GM12874 (cell line): ENCODE measurements around the gene PCBP3.

Experiments
- TF ChIP-seq, protein P1 (sequence below): IDR thresholded peaks from 2 replicates; pipeline ENCODE4 v1.5.1; 2011; ENCODE audit warnings: low read depth, mild to moderate bottlenecking, control low read depth, low read length, moderate library complexity; ENCODE audit not compliant: insufficient read depth

Gene PCBP3

DNA sequence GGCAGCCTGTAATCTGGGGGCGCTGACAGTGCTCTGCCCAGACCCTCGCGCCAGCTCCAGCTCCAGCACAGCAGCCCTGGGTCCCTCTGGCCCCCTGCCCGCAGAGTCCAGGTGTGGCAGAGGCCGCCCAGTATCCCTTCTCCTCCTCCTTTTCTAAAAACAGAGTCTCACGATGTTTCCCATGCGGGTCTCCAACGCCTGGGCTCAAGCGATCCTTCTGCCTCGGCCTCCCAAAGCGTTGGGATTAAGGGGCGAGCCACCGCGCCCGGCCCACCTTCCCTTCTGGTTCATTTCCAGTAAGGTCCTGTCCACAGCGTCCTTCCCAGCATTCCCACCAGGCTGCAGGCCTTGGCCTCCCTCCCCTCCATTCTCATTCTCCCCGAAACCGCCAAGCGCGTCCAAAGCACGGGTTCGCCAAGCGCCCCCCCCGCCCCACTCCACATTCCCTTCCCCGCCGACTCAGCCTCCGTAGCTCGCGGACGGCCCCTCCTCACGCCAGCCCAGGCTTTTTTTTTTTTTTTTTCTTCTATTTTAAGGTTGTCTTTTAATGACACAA, 2.0 kb upstream of the PCBP3 start:
- TF ChIP-seq, protein P1, sequence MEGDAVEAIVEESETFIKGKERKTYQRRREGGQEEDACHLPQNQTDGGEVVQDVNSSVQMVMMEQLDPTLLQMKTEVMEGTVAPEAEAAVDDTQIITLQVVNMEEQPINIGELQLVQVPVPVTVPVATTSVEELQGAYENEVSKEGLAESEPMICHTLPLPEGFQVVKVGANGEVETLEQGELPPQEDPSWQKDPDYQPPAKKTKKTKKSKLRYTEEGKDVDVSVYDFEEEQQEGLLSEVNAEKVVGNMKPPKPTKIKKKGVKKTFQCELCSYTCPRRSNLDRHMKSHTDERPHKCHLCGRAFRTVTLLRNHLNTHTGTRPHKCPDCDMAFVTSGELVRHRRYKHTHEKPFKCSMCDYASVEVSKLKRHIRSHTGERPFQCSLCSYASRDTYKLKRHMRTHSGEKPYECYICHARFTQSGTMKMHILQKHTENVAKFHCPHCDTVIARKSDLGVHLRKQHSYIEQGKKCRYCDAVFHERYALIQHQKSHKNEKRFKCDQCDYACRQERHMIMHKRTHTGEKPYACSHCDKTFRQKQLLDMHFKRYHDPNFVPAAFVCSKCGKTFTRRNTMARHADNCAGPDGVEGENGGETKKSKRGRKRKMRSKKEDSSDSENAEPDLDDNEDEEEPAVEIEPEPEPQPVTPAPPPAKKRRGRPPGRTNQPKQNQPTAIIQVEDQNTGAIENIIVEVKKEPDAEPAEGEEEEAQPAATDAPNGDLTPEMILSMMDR: no peak

DNA sequence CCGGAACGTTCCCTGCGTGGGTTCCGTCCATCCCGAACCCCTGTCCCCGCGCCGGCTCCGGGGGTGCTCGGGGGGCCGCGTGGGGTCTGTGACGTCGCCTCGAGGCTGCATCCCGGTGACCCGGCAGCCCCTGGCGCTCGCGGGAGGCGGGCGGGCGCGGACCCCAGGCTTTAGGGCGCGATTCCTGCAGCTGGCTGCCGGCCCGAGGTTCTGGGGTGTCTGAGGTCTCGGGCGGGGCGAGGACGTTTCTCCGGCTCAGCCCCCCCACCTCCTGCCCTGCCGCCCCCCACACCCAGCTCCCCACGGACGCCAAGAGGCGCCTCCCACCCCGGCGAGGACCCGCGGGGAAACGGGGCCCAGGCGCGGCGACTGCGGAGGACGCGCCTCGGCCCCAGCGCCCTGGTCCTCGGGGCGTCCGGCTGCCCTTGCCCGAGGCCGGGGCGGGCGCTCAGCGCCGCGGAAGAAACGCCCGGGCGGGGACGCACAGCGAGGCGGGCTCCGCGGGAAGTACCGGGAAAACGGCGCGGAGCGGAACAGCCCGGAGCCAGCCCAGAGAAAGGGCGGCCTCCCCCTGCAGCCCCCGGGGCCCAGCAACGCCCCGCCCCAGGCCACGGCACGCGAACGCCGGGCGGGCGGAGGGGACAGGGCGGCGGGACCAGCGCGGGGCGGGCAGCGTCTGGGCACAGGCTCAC, 1.3 kb upstream of the PCBP3 start:
- TF ChIP-seq, protein P1: no peak

DNA sequence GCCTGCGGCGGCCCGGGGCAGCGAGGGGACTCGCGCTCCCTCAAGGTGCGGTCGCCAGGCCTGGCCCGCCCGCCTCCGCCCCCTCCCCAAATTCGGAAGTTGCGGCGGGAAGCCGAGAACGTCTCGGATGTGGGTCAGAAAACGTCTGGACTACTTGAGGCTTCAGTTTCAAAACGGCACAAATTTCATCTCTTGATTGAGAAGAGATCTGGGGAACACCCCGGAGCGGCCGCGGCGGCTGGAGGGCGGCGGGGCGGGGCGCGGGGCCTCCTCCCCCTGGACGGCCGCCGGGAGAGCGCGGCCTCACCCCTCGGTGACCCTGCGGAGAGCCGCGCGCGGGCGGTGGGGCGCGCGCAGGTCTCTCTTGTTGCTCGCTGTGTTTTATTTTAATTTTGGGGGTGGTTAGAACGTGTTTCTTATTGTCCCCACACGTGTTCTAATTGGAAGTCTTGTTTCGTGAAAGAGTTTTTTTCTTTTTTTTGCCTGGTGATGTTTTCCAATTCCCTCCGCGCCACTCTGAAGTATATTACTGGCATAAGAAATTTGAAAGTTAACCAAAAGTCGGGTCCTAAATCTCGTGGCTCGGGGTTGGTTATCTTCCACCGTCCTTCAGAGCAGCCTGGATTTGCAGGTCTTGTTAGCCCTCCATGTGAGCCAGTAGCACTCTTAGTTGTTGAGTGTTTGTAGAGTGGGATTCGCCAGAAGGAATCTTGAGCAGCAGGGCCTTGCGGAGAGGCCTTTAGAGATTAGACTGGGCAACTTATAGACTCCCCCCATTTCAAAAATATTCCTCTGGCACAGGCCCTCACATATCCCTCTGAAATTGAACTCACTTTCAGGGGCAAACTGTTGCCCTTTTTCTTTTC, 749 bp downstream of the PCBP3 start:
- TF ChIP-seq, protein P1: no peak

DNA sequence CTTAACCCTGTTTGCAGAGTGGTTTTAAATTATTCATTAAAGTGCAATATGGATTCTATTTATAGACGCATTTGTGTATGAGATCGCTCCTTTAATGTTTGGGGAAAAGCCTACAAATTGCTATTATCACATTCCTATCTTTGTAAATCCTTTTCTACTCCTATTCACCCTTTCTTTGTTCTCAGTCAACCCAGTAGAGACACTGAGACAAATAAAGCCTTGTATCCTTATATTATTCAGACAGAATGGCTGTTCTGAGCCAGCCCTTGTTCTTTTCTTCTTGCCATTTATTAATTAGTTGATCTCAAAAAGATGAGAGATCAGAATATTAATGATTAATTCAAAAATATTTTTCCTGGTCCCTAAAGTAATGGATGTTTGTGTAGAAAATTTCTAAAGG, 8.4 kb downstream of the PCBP3 start:
- TF ChIP-seq, protein P1: no peak

DNA sequence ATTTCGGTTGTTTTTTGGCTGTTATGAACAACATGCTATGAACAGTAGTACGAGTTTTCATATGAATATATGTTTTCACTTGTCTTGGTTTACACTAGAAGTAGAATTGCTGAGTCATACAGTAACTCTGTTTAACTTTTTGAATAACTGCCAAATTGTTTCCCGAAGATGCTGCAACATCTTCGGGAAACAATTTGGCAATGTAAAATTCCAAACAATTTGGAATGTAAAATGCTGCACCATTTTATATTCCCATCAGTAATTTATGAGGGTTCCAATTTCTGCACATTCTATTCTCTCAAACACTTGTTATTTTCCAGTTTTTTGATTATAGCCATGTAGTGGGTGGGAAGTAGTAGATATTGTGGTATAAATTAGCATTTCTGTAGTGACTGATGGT, 11.6 kb downstream of the PCBP3 start:
- TF ChIP-seq, protein P1: no peak

DNA sequence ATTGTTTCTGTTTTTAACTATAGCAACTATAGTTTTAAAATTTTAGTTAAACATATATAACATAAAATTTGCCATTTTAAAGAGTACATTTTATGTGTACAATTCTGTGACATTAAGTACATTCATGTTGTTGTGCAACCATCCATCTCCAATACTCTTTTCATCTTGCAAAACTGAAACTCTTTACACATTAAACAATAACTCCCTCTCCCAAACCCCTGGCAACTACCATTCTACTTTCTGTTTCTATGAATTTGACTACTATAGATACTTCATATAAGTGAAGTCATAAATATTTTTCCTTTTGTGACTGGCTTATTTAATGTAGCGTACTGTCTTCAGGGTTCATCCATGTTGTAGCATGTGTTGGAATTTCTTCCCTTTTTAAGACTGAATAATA, 25.9 kb downstream of the PCBP3 start:
- TF ChIP-seq, protein P1: no peak

DNA sequence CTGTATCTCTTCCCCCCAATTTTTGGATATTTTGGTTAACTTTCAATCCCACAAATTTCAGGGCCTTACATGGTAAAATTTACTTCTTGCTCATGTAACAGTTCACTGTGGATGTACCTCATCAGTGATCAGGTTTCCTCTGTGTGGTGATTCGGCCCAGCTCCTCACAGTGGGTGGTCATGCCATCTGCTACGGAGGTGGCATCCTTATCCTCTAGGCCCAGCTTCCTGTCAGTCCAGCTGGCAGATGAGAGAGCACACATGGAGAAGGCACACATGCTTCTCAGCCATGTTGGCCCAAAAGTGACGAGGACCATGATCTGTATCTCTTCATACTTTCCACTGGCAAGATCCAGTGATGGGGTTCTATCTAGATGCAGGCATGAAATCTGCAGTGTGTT, 27.2 kb downstream of the PCBP3 start:
- TF ChIP-seq, protein P1: no peak
